NCI-H524 treated with DMSO at 0.1 percent for 48 hours (cell line): ENCODE measurements around the gene SPATA25.

ENCODE experiments used
- DNase-seq: peaks from one replicate; lab custom pipeline; 2025; lab: John Stamatoyannopoulos, UW

The SPATA25 gene

DNA sequence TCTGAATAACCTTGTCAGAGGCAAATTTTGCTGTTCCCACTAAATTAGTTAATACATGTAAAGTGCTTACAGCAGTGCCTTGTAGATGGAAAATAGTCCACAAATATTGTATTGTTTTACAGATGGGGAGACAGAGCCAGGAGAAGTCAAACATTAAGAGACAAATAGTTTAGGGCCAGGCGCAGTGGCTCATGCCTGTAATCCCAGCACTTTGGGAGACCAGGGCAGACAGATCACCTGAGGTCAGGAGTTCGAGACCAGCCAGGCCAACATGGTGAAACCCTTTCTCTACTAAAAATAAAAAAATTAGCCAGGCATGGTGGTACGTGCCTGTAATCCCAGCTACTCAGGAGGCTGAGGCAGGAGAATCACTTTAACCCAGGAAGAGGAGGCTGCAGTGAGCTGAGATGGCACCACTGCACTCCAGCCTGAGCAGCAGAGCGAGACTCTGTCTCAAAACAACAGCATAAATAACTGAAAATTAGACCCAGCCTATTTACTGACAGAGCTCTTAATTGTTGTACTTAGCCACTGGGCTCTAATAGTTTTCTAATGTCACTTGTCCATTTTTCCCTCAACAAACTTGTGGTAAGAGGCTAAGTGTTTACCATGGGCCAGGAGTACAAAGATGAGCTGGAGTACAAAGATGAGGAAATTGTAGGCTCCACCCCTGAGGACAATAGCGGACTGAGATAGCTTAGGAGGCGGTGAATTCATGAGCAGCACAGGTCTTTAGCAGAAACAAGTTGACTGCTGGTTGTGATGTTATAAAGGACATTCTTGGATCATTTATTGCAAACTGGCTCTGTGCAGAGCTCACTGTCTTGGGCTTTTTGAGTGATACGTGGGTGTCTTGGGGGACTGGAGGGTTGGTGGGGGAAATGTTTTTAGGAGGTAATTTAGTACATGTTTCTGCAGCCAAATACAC lies 23.6 kb downstream of the SPATA25 start:
- DNase-seq, result no peak

DNA sequence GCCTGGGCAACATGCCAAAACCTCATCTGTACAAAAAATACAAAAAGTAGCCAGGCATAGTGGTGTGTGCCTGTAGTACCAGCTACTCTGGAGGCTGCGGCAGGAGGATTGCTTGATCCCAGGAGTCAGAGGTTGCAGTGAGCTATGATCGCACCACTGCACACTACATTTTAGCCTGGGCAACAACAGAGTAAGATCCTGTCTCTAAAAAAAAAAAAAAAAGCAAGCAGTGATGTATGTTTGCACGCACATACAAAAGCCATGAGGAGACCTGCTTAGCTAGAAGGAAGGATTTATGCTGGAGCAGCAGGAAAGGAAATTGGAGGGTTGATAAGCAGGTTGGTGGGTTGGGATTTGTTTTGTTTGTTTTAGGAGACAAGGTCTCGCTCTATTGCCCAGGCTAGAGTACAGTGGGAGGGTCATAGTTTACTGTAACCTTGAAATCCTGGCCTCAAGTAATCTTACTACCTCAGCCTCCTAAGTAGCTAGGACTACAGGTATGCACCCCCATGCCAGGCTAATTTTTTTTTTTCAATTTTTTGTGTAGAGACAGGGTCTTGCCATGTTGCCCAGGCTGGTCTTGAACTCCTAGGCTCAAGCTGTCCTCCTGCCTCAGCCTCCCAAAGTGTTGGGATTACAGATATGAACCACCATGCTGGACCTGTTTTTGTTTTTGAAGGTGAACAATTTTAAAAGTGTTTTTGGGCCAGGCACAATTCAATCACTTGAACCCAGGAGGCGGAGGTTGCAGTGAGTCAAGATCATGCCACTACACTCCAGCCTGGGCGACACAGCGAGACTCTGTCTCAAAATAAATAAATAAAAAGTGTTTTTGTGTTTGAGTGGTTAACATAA lies 26.0 kb downstream of the SPATA25 start:
- no peak for DNase-seq

DNA sequence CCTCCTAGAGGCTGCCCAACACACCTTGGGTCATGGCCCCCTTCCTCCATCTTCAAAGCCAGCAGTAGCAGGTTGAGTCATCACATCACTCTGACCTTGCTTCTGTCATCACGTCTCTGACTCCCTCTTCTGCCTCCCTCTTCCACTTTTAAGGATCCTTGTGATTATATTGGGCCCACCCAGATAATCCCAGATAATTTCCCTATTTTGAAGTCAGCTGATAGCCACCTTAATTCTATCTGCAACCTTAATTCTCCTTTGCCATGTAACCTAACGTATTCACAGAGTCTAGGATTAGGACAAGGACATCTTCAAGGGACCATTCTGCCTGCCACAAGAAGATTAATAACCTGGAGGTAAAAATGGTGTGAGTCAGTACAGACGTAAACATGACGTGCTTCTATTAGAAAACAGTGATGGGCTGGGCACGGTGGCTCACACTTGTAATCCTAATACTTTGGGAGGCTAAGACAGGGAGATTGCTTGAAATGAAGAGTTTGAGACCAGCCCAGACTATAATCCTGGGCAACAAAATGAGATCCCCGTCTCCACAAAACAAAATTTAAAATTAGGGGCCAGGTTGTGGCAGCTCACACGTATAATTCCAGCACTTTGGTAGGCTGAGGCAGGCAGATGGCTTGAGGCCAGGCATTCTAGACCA lies 26.7 kb downstream of the SPATA25 start:
- no peak for DNase-seq

DNA sequence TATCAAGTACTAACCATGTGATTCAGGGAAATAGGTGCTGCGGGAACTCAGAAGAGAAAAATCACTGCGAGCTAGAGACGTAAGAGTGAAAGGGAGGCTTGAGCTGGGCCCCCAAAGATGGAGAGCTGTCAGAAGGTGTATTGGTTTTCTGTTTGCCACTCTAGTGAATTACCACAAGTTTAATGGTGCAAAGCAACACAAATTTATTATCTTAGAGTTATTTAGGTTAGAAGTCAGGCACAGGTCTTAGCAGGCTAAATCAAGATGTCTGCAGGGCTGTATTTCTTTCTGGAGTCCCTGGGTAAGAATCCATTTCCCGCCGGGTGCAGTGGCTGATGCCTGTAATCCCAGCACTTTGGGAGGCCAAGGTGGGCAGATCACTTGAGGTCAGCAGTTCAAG lies 27.5 kb downstream of the SPATA25 start:
- DNase-seq, result no peak

DNA sequence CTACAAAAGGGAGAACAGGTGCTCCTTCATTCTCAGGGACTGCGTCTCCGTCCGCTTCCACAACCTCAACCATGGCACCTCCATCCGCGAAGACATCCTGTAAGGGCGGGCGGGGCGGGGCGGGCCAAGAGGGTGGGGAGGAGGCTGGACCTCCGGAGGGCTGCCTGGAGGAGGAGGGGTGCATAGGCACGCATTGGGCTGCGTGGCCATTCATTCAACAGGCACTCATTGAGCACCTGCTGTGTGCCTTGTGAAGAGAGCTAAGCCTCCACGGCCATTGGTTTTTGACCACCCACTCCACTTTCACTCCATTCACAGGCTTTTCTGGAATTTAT lies 29.6 kb downstream of the SPATA25 start:
- DNase-seq, result no peak

DNA sequence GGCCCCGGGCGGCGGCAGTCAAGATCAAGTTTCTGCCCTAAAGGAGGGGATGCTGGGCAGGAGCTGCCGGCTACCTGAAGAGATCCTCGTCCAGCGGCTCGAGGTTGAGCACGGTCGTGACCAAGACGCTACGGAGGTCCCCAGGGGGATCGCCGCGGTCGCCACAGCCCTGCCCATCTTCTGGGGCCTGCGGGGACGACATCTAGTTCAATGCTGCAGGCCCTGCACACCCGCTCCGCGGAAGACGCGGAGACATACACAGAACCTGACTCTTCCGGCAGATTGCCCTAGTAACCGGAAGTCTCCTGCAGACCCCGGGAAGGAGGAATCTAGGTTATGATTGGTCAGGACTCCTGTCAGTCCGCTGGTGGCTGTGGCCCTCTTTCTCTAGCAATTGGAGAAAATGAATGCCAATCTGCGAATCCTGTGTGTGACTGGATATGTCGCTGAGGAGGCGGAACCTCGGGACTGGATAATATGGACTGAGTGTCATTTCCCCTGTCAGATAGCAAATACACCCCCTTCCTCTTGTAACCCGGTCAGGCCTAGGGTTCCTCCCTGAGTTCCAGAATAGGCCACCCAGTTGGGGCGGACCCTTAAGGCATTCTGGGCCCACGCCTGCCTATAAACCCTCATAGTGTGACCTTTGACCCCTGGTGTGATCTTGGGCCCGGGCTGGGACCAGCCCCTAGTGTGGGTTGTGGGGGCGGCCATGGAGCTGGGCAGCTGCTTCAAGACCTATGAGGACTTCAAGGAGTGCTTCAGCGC lies 30.1 kb downstream of the SPATA25 start, which contains the start of the genes ACOT8 and ZSWIM3:
Gene ACOT8, minus strand, starts transcription at position 279 of the 768 bp plus-strand sequence. Its CDS starts 77 bp downstream, at position 202.
Gene ZSWIM3, plus strand, starts transcription at position 501 of the 768 bp plus-strand sequence. Its CDS starts 212 bp downstream, at position 713.
- DNase-seq, result peak; percentile 96

DNA sequence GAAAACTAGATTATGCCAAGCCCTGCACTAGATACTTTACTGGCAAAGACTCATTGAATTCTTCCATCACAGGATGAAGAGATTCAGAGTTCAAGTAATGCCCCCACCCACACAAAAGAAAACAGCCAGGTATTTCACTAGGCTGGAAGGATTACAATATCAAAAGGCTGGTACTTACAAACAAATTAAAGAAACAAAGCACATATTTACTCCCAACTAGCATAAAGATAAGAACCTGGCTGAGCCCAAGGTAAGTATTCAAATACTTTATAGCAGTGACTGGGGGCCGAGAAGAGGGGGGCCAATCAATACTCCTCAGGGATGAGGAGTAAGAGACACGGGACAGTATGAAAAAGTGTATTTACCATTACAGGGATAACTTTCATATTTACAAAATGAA lies 33.9 kb downstream of the SPATA25 start:
- no peak for DNase-seq

DNA sequence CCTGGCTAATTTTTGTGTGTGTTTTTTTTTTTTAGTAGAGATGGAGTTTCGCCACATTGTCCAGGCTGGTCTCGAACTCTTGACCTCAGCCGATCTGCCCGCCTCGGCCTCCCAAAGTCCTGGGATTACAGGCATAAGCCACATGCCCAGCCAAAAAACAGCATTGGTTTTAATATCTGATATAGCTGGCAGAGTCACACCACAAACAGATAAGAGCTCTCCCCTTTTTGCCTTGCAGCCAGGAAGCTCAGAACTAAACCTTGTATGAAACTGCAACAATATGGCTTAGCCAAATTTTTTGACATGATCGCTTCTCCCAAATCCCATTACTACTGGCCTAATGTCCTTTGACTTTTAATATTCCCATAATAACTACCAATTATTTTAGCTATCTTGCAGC lies 35.1 kb downstream of the SPATA25 start:
- DNase-seq, result no peak

DNA sequence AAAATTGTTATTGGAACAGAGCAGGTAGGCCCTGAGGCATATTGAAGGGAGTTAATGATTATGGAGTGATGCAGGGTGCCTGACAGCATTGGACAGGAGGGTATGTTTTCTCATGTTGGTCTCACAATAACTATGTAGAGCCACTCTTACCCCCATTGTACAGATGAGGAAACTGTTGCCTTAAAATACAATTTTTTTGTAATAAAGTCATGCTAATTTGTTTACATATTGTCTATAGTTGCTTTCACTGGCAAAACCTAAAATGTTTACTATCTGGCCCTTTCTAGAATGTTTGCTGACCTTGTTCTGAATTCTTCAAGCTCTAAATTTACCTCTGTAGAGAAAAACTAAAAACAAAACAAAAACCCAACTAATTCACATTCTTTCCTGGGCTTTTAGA lies 35.9 kb downstream of the SPATA25 start:
- no peak for DNase-seq

DNA sequence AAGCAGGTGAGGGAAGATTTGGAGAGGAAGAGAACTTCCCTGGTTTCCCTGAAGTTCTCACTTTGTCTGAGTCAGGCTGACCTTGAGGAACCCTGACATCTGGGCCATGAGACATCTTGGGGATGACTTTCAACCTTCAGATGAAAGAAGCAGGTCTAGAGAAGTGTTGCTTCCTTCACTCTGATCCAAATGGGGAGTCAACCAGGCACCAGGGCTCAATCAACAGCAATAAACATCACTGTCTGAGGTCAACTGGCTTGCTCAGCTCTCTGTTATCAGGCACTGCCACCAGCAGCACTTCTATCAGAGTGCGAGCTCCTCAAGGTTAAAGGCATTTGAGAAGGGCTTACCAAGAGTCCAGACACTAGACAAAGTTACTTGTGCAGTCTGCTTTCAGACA lies 36.5 kb downstream of the SPATA25 start:
- no peak for DNase-seq

DNA sequence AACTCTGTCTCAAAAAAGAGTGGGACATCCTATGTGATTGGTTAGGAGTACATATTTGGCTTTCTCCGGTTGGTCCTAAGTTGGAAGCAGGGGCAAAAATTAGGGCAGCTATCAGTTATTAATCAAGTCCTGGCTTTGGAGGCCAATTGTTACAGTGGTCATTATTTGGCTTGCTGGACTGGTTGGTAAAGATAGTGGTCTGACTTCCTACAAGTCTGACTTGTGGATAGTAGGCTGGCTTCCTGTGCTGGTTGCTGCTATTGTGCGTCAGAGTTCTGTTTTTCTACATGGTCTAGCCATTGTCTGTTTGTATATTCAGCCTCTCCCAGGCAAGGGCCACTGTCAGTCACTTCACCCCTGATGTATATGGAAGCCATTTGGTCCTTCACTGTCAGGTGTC lies 37.2 kb downstream of the SPATA25 start:
- no peak for DNase-seq

DNA sequence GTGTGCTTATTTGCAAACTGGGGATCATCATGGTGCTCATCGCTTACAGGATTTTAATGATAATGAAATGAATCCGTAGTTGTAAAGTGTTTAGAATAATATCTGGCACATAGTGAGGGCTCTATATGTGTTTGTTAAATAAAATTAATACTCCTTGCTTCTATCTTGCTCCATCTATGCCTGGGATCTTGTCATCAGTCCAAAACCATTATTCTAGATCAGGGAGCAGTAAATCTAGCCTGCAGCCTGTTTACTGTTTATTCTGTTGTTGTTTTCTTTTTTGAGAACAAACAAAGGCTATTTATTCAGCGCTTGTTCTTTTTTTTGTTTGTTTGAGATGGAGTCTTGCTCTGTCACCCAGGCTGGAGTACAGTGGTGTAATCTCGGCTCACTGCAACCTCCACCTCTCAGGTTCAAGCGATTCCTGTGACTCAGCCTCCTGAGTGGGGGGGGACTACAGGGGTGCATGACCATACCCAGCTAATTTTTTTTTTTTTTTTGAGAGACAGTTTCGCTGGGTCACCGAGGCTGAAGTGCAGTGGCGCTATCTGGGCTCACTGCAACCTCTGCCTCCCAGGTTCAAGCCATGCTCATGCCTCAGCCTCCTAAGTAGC lies 38.3 kb downstream of the SPATA25 start:
- DNase-seq, result no peak

DNA sequence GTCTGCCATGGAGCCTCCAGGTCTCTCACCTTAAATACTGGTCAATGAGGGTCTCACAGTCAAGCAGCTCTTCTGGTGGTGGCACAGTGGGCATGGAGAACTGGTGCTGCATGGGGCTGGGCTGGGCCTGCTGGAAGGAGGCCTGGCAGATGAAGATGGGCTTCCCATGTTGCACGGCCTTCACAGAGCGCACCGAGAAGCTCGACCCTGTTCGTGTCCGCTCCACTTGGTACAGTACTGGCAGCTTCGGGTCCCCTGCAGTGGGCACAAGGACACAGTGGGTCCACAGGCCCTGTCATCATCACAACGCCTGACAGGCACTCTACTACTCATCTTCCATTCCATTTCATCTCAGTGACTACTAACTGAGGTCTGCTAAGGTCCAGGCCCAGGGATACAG lies 39.0 kb downstream of the SPATA25 start:
- DNase-seq, result no peak

DNA sequence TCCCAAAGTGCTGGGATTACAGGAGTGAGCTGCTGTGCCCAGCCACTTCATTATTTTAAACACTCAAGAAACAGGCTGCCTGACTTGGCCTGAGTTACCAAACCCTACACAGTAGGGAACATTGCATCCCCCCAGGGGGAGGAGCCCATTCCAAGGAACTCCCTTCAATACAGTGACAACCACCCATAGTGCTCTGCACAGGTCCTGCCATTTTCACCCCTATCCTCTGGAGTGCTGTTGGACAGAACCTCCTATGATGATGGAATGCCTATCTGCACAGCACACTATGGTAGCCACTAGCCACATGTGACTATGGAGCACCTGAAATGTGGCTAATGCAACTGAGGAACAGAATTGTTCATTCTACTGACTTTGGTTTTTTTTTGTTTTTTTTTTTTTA lies 42.0 kb downstream of the SPATA25 start:
- no peak for DNase-seq

DNA sequence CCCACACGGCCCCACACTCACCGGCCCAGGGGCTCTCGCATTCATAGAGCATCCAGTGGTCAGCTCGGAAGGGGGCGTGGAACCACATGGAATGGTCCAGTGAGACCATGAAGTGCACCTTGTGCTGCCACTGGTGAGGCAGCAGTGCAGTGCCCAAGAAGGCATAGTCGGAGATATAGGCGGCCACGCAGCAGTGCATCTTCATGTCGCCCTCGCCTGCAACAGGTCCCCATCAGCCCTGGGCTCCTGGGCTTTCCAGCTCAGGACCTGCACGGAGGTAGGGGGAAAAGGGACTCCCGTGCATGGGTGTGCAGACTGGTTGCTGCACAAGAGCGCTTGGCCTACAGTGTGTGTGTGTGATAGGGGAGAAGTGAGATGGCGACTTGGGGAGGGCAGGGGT lies 43.9 kb downstream of the SPATA25 start:
- no peak for DNase-seq

DNA sequence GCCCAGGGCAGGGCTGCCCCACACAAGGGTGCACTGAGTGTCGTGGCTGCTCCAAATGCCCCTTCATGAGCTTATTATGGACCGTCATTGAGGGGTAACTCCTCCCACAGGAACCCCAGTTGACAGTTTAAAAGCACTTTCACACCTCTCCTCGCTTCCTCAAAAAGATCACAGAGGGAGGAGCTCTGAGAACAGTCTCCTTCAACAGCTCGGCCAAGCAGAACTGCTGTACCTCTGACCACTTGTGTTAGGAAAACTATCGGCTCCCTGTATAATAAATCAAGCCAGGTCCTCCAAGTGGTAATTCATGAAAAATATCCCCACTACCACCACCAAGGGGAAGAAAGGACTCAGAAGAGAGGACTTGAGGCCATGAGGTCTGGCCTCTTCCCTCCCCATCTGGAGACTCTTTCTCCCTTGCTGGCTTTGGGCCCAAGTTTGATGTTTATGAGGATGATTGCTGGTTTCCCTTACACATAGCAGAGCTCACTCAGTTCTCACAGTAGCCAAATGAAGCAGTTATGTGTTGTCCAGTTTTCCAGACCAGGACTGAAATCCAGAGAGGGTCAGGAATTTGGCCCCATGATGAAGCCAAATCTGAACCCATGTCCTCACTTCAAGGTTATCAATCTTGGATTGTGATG lies 45.1 kb downstream of the SPATA25 start:
- no peak for DNase-seq

DNA sequence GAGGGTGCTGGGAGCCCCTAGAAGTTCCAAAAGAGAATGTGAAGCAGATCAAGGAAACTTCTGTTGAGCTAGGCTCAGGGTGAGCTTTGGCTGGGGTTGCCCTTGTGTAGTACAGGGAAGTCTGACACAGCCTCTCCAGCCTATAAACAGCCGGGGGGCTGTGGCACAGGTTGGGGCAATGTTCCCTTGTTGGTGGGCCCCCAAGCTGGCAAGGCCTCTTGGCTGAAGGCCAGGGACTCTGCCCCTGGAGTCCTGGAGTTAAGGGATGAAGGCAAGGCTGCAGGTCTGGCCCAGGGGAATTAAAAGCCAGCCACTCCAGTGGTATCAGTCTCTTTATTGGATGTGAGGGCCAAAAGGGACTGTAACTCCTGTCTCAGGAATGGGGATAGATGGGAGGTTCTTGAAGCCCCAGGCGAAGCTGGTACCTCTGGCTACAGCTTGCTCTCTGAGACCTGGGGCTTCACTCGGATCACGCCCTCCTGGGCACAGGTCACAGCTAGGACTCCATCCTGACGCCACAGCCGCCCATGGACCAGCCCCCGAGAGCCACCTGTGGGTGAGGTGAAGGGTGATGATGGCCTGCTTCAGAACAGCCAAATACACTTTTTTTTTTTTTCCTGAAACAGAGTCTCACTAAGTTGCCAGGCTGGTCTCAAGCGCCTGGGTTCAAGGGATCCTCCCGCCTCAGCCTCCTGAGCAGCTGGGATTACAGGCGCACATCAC lies 45.9 kb downstream of the SPATA25 start:
- no peak for DNase-seq

DNA sequence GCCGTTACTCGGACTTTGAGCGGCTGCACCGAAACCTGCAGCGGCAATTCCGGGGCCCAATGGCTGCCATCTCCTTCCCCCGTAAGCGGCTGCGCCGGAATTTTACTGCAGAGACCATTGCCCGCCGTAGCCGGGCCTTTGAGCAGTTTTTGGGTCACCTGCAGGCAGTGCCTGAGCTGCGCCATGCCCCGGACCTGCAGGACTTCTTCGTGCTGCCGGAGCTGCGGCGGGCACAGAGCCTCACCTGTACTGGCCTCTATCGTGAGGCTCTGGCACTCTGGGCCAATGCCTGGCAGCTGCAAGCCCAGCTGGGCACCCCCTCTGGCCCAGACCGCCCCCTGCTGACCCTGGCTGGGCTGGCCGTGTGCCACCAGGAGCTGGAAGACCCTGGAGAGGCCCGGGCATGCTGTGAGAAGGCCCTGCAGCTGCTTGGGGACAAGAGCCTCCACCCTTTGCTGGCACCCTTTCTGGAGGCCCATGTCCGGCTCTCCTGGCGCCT lies 46.7 kb downstream of the SPATA25 start:
- DNase-seq, result no peak

DNA sequence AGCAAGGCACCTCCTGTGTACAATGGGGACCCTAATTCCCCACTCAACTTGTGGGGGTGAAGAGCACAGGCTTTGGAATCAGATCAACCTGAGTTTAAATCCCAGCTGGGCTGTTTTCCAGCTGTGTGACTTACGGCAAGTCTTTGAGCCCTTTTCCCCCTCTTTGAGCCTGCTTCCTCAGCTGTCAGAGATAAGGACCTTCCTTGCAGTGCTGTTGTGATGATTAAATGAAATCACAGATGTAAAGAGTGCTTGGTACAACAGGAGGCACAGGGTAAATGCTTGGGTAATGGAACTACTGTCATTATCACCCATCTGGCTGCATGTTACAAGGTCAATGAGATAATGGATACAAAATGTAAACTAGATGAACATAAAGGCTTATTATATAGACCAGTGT lies 50.6 kb downstream of the SPATA25 start:
- DNase-seq, result peak; percentile 73
